Type B pancreatic cell (in vitro differentiated cells): ENCODE data around the gene SIK3. TPM values are rescaled to one million over a fixed set of nuclear protein-coding genes. Genes with fewer than 3 reads are reported as not detected.
"Not testable (repeated sequence)": the region's sequence is repeated elsewhere in the genome, so short reads cannot be mapped to it uniquely, and the experiment has no call there.

Experiments used
- DNase-seq: peaks from one replicate; pipeline ENCODE4 v3.0.0; 2021; ENCODE audit warnings: mixed read lengths; ENCODE audit not compliant: unreplicated experiment; ENCODE audit errors: extremely low spot score
- H3K27ac Mint-ChIP-seq: 2 replicates; pipeline ENCODE4 v1.8.0; 2021; ENCODE audit warnings: mild to moderate bottlenecking, mixed read lengths
- H3K27me3 Mint-ChIP-seq: 2 replicates; pipeline ENCODE4 v1.8.0; 2021; ENCODE audit warnings: mixed read lengths
- H3K36me3 Mint-ChIP-seq: 2 replicates; pipeline ENCODE4 v1.8.0; 2021; ENCODE audit warnings: mixed read lengths
- H3K4me1 Mint-ChIP-seq: one replicate; pipeline ENCODE4 v1.8.0; 2021; ENCODE audit warnings: mixed read lengths; ENCODE audit not compliant: unreplicated experiment
- H3K4me3 Mint-ChIP-seq: 2 replicates; pipeline ENCODE4 v1.8.0; 2021; ENCODE audit warnings: mild to moderate bottlenecking, mixed read lengths
- H3K9me3 Mint-ChIP-seq: 2 replicates; pipeline ENCODE4 v1.8.0; 2021; ENCODE audit warnings: mixed read lengths
- total RNA-seq: library from RNA; stranded (reverse); gene quantifications from 2 replicates; pipeline ENCODE4 v1.2.1, GENCODE V29; 2021; ENCODE audit warnings: low replicate concordance
- TF ChIP-seq, protein P1 (sequence below): fragments of 200-600 bp; sonication (generic); conservative IDR thresholded peaks from 2 replicates; pipeline ENCODE4 v1.5.0; 2021; ENCODE audit warnings: antibody characterized with exemption, mild to moderate bottlenecking

SIK3 gene
- total RNA-seq, 1 donor from 2014 or later = 39.9 TPM

DNA sequence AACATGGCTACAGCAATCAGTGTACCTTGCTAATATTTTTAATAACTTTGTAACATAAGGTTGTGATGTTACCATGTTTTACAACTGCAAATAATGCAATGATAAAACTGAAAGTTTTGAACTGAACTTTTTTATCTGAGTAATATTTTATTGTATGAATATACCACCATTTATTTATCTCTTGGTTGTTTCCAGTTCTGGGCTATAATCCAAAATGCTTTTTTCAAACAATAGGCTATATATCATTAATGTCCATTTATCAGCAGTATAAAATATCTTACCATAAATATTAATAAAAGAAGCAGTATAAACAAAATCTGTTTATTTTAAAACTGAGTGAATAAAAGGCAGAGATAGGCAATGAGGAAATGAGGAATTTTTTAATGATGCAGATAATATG is 63.3 kb downstream of the SIK3 start:
- TF ChIP-seq, protein P1, sequence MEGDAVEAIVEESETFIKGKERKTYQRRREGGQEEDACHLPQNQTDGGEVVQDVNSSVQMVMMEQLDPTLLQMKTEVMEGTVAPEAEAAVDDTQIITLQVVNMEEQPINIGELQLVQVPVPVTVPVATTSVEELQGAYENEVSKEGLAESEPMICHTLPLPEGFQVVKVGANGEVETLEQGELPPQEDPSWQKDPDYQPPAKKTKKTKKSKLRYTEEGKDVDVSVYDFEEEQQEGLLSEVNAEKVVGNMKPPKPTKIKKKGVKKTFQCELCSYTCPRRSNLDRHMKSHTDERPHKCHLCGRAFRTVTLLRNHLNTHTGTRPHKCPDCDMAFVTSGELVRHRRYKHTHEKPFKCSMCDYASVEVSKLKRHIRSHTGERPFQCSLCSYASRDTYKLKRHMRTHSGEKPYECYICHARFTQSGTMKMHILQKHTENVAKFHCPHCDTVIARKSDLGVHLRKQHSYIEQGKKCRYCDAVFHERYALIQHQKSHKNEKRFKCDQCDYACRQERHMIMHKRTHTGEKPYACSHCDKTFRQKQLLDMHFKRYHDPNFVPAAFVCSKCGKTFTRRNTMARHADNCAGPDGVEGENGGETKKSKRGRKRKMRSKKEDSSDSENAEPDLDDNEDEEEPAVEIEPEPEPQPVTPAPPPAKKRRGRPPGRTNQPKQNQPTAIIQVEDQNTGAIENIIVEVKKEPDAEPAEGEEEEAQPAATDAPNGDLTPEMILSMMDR = no peak
- no peak overlapping the region for H3K27ac Mint-ChIP-seq
- H3K9me3 Mint-ChIP-seq = no peaks in the 10 kb centered on the region
- no peak for DNase-seq
- no peak overlapping the region for H3K4me3 Mint-ChIP-seq
- no peaks in the 10 kb centered on the region for H3K27me3 Mint-ChIP-seq
- peaks cover 18% of the 10 kb centered on the region for H3K4me1 Mint-ChIP-seq
- H3K36me3 Mint-ChIP-seq = no peaks in the 10 kb centered on the region

DNA sequence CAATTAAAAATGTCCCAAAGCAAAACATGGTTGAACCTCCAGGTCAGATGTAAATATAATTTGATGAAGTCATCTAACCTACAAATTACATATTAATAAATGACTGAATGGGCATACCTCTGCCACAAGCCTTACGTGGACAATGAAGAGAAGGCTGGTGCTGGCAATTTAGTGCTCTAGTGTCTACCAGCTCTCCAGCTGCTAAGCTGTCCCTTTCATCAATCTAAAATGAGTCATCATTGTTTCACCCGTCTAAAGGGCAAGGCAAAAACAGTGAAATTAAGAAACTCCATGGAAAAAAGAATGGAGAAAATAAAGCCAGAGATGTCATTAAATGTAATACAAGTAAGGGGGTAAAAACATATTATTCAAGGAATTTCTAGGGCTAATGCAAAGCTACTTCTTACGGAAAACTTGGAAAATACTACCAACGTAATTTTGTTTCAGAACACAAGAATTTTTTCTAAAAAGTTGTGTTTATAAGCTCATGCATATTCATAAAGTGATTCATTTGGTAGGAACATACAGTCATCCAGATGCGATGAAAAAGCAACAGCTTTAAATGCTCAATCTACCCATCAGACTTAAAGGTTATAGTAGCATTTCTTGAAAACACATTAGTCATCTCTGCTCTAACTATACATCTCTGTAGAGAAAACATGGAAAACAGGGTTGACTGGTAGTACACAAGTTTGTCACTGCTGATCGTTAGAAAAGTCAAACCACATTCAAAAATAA is 71.5 kb downstream of the SIK3 start:
- no peaks in the 10 kb centered on the region for H3K27me3 Mint-ChIP-seq
- no peaks in the 10 kb centered on the region for H3K9me3 Mint-ChIP-seq
- no peaks in the 10 kb centered on the region for H3K36me3 Mint-ChIP-seq
- H3K27ac Mint-ChIP-seq = peak overlapping the region; percentile 77
- peaks cover 43% of the 10 kb centered on the region for H3K4me1 Mint-ChIP-seq
- no peak for DNase-seq
- TF ChIP-seq, protein P1 = no peak
- H3K4me3 Mint-ChIP-seq = no peak overlapping the region

DNA sequence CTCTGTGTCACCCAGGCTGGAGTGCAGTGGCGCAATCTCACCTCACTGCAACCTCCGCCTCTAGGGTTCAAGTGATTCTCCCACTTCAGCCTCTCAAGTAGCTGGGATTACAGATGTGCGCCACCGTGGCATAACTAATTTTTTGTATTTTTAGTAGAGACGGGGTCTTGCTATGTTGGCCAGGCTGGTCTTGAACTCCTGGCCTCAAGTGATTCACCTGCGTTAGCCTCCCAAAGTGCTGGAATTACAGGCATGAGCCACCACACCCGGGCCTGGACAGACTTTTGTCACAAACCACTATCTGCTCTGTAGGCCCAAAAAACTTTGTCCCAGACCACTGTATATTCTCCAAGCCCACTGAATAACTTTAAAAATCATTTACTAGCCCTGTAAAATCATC is 74.5 kb downstream of the SIK3 start:
- not testable (repeated sequence) for DNase-seq, H3K36me3 Mint-ChIP-seq, H3K27ac Mint-ChIP-seq, H3K27me3 Mint-ChIP-seq, H3K4me3 Mint-ChIP-seq, H3K9me3 Mint-ChIP-seq
- H3K4me1 Mint-ChIP-seq = peaks cover 54% of the 10 kb centered on the region

DNA sequence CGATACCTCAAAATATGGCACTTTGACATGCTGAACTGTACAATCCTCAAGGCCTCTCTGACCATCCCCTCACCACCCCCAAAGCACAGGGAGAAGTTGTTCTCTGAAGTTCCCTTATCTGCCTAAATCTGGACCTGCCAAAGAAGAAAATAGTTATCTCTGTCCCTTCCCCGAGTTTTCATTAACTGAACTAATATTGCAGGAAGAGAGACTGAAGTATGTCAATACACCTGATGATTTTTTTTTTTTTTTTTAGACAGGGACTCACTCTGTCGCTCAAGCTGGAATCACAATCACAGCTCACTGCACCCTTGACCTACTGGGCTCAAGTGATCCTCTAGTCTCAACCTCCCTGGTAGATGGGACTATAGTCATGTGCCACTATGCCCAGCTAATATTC is 75.0 kb downstream of the SIK3 start:
- no peak for DNase-seq
- no peaks in the 10 kb centered on the region for H3K9me3 Mint-ChIP-seq
- H3K4me1 Mint-ChIP-seq = peaks cover 52% of the 10 kb centered on the region
- TF ChIP-seq, protein P1 = no peak
- H3K36me3 Mint-ChIP-seq = no peaks in the 10 kb centered on the region
- peak overlapping the region; percentile 12 for H3K4me3 Mint-ChIP-seq
- no peak overlapping the region for H3K27ac Mint-ChIP-seq
- no peaks in the 10 kb centered on the region for H3K27me3 Mint-ChIP-seq

DNA sequence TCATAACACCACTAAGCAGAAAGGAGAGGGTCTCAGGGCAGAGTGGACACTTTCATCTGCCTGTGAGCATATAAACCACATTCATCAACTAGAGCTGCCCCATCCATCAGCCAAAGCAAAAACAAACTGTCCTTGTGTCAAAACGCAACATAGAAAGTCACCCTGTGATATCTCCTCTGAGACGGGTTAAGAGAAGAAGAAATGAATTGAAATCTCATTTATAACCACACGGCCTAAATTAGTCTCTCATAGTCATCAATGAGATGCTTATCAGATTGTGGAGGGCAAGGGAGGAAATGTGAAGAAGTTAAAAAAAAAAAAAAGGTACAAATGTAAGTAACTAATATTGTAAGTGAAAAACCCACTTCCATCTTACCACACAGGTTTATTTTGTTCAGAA is 75.7 kb downstream of the SIK3 start:
- H3K4me1 Mint-ChIP-seq = peaks cover 52% of the 10 kb centered on the region
- H3K4me3 Mint-ChIP-seq = no peak overlapping the region
- H3K9me3 Mint-ChIP-seq = no peaks in the 10 kb centered on the region
- H3K27ac Mint-ChIP-seq = no peak overlapping the region
- no peaks in the 10 kb centered on the region for H3K36me3 Mint-ChIP-seq
- DNase-seq = no peak
- no peaks in the 10 kb centered on the region for H3K27me3 Mint-ChIP-seq
- TF ChIP-seq, protein P1 = no peak

DNA sequence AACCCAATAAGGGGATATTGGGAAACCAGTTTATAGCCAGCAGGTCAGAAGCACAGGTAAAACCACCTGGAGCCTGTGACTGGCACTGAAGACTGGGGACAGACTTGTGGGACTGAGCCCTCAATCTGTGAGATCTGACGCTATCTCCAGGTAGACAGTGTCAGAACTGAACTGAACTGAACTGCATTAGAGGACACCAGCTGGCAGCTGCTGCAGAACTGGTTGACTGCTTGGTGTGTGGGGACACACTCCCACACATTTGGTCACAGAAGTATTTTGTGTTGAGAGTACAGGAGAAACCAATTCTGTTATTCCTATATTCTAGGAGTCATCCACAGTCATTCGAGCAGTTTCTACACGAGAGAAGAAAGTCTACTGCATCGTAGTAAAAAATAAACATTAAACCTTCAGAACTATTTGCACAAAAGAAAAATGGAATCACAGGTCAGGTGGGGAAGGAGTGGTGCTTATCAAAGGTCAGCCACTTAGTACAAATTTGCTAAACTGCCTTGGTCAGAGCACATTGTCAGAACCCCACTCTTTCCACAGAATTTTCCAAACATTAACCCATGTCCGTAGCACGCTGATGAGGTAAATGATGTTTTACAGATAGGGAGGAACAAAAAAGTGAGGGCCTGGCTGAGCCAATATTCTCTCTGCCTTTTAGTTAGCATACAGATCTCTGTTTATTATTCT is 77.2 kb downstream of the SIK3 start:
- H3K9me3 Mint-ChIP-seq = no peaks in the 10 kb centered on the region
- peak overlapping the region; percentile 19 for H3K4me3 Mint-ChIP-seq
- TF ChIP-seq, protein P1 = no peak
- H3K4me1 Mint-ChIP-seq = peaks cover 47% of the 10 kb centered on the region
- no peak for DNase-seq
- no peaks in the 10 kb centered on the region for H3K27me3 Mint-ChIP-seq
- no peaks in the 10 kb centered on the region for H3K36me3 Mint-ChIP-seq
- peak overlapping the region; percentile 77 for H3K27ac Mint-ChIP-seq
